Ecto neural progenitor cell (in vitro differentiated cells): Measurements from ENCODE around the gene ANAPC2.

Source experiments
- DNase-seq: peaks from one replicate; pipeline ENCODE4 v3.0.0-alpha.2; 2018; ENCODE audit warnings: low spot score

Gene ANAPC2

GRCh38 chr9:137175345-137175961 lies 12.9 kb downstream of the ANAPC2 start:
- no peak for DNase-seq

GRCh38 chr9:137174722-137175293 lies 13.6 kb downstream of the ANAPC2 start:
- no peak for DNase-seq

GRCh38 chr9:137173796-137174664 lies 14.3 kb downstream of the ANAPC2 start:
- no peak for DNase-seq

GRCh38 chr9:137172901-137173795 lies 15.2 kb downstream of the ANAPC2 start:
- DNase-seq = no peak

- no peak for DNase-seq
These were observed 17.0 kb downstream of the ANAPC2 start for GRCh38 chr9:137171149-137171900.

GRCh38 chr9:137170486-137171148 lies 17.7 kb downstream of the ANAPC2 start:
- DNase-seq = no peak

- no peak for DNase-seq
These were observed 18.4 kb downstream of the ANAPC2 start, which contains the start of gene LRRC26 for GRCh38 chr9:137169896-137170358. LRRC26 (minus strand) TSS chr9:137170051; CDS start chr9:137169943, 108 bp downstream.

- DNase-seq = peak; percentile 79
These were observed 19.2 kb downstream of the ANAPC2 start for GRCh38 chr9:137168904-137169856.

- DNase-seq = no peak
These were observed 19.8 kb downstream of the ANAPC2 start for GRCh38 chr9:137168573-137168903.

GRCh38 chr9:137167747-137168572 lies 20.4 kb downstream of the ANAPC2 start:
- peak; percentile 81 for DNase-seq

- no peak for DNase-seq
These were observed 21.0 kb downstream of the ANAPC2 start for GRCh38 chr9:137167277-137167746.

- no peak for DNase-seq
These were observed 21.8 kb downstream of the ANAPC2 start for GRCh38 chr9:137166380-137167229.

- no peak for DNase-seq
These were observed 23.0 kb downstream of the ANAPC2 start for GRCh38 chr9:137165250-137165836.

GRCh38 chr9:137164370-137165249 lies 23.8 kb downstream of the ANAPC2 start:
- DNase-seq = no peak

- DNase-seq = no peak
These were observed 24.6 kb downstream of the ANAPC2 start for GRCh38 chr9:137163805-137164204.

GRCh38 chr9:137163365-137163715 lies 25.0 kb downstream of the ANAPC2 start:
- no peak for DNase-seq
